ENCODE data around the gene PPP1R3G. TPM values are rescaled to one million over a fixed set of nuclear protein-coding genes. Genes with fewer than 3 reads are reported as not detected.

PPP1R3G gene
- total and polyA plus RNA-seq, 2 of the 13 experiments (the other 11 are each of a cell fraction or from before 2014, with no cell fraction given), result 1.2 to 1.3 TPM

DNA sequence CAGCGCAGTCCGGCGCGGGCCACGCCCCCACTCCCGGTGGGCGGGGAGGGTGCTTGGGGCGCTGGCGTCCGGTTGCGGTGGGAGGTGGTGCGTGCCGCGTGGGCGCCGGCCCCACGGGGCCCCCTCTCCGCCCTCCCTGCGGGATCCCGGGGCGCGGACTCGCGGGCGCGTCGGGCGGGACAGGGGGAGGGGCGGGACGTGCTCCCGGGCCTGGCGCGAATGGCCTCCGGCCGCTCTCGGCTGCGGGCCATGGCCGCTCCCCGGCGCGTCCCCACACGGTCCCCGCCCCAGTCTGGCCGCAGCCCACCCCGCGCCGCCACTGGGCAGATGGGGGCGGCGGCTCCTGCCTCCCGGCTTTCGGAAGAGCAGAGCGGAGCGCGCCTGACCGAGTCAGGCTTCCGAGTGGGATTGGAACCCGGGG, 771 bp upstream of the PPP1R3G start (continued):
- TF ChIP-seq ETV5 (CRISPR knock-in tag; IDR thresholded peaks at IDR 0.05; ENCODE audit: borderline replicate concordance) (no peak), NFKB2 (CRISPR knock-in tag; IDR thresholded peaks at IDR 0.05; ENCODE audit: borderline replicate concordance) (peak; percentile 53; the same call in 1 of the 2 replicates), ZNF136 (CRISPR knock-in tag; IDR thresholded peaks at IDR 0.05; ENCODE audit: low read depth) (0 out of 2 replicates have a peak, but pooled peaks have one; percentile 23), IRX3 (CRISPR knock-in tag; IDR thresholded peaks at IDR 0.05; ENCODE audit: borderline replicate concordance, low read depth) (peak; percentile 17; the same call in 1 of the 2 replicates), CCDC6 (CRISPR knock-in tag; IDR thresholded peaks at IDR 0.05) (0 out of 2 replicates have a peak, but pooled peaks have one; percentile 57), MEF2D (CRISPR knock-in tag; IDR thresholded peaks at IDR 0.05) (no peak), MTA1 (CRISPR knock-in tag; IDR thresholded peaks at IDR 0.05; ENCODE audit: borderline replicate concordance) (peak; percentile 12; the same call in 1 of the 2 replicates), POLR2A (IDR thresholded peaks at IDR 0.05; ENCODE audit: insufficient read depth in 1 of 2, low read depth in 2 of 2, low read length in 2 of 2) (peak; percentile 31 to 35; a peak in 2 of 4 replicates)
- TF ChIP-seq, protein P1, sequence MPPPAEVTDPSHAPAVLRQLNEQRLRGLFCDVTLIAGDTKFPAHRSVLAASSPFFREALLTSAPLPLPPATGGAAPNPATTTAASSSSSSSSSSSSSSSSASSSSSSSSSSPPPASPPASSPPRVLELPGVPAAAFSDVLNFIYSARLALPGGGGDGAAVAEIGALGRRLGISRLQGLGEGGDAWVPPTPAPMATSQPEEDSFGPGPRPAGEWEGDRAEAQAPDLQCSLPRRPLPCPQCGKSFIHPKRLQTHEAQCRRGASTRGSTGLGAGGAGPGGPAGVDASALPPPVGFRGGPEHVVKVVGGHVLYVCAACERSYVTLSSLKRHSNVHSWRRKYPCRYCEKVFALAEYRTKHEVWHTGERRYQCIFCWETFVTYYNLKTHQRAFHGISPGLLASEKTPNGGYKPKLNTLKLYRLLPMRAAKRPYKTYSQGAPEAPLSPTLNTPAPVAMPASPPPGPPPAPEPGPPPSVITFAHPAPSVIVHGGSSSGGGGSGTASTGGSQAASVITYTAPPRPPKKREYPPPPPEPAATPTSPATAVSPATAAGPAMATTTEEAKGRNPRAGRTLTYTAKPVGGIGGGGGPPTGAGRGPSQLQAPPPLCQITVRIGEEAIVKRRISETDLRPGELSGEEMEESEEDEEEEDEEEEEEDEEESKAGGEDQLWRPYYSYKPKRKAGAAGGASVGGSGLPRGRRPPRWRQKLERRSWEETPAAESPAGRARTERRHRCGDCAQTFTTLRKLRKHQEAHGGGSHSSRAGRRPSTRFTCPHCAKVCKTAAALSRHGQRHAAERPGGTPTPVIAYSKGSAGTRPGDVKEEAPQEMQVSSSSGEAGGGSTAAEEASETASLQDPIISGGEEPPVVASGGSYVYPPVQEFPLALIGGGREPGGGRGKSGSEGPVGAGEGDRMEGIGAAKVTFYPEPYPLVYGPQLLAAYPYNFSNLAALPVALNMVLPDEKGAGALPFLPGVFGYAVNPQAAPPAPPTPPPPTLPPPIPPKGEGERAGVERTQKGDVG (CRISPR knock-in tag; IDR thresholded peaks at IDR 0.05; ENCODE audit: borderline replicate concordance), result peak; percentile 62; the same call in 1 of the 2 replicates

DNA sequence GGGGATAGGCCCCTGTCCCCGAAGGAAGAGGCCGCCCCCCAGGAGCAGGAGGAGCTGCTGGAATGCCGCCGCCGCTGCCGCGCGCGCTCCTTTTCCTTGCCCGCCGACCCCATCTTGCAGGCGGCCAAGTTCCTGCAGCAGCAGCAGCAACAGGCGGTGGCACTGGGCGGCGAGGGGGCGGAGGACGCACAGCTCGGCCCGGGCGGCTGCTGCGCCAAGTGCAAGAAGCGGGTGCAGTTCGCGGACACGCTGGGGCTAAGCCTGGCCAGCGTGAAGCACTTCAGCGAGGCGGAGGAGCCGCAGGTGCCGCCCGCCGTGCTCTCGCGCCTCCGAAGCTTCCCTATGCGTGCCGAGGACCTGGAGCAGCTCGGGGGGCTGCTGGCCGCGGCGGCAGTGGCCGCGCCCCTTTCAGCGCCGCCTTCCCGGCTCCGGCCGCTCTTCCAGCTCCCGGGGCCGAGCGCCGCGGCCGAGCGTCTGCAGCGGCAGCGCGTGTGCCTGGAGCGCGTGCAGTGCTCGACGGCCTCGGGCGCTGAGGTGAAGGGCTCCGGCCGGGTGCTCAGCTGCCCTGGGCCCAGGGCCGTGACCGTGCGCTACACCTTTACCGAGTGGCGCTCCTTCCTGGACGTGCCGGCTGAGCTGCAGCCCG, 630 bp downstream of the PPP1R3G start:
- Histone ChIP-seq H3K4me1 (ENCODE audit: insufficient read depth, low read length) (peaks cover 72% of the 10 kb centered on the region), H2AFZ (ENCODE audit: low read length) (no peak overlapping the region), H3K79me2 (ENCODE audit: insufficient read depth, low read length) (peaks cover 5% of the 10 kb centered on the region), H3K9me3 (ENCODE audit: low read length) (no peaks in the 10 kb centered on the region), H3K36me3 (replicated peaks in 1 of 2; ENCODE audit: control insufficient read depth in 1 of 2, insufficient read depth in 2 of 2, low read length in 2 of 2) (no peaks in the 10 kb centered on the region; a peak in 1 of 5 replicates), H3K4me3 (replicated peaks in 1 of 3; ENCODE audit: insufficient read depth in 1 of 3, low read depth in 2 of 3, low read length in 3 of 3) (no peak overlapping the region), H3K4me2 (ENCODE audit: low read depth, low read length) (no peak overlapping the region), H3K27me3 (ENCODE audit: control insufficient read depth in 1 of 2, insufficient read depth in 2 of 2, low read length in 2 of 2) (no peaks in the 10 kb centered on the region), H3K27ac (ENCODE audit: extremely low read length, insufficient read depth, low read length) (no peak overlapping the region), H3K9ac (ENCODE audit: insufficient read depth, low read depth, low read length) (no peak overlapping the region), H4K20me1 (ENCODE audit: insufficient read depth, low read length) (no peaks in the 10 kb centered on the region)
- WGBS (ENCODE audit: low lambda C conversion rate), result 98% methylated on average over 66 of the region's 74 CpGs
- DNase-seq (ENCODE audit: low spot score), result no peak
- no TSS peak for BruUV-seq (replicated peaks)
- in situ Hi-C loops (cut with HindIII; ENCODE audit: extremely low pct_ligation_motif_present, low pct_unique_long_range_greater_than_20kb), result no loop called here
- no peak for FAIRE-seq
- TF ChIP-seq, protein P2, sequence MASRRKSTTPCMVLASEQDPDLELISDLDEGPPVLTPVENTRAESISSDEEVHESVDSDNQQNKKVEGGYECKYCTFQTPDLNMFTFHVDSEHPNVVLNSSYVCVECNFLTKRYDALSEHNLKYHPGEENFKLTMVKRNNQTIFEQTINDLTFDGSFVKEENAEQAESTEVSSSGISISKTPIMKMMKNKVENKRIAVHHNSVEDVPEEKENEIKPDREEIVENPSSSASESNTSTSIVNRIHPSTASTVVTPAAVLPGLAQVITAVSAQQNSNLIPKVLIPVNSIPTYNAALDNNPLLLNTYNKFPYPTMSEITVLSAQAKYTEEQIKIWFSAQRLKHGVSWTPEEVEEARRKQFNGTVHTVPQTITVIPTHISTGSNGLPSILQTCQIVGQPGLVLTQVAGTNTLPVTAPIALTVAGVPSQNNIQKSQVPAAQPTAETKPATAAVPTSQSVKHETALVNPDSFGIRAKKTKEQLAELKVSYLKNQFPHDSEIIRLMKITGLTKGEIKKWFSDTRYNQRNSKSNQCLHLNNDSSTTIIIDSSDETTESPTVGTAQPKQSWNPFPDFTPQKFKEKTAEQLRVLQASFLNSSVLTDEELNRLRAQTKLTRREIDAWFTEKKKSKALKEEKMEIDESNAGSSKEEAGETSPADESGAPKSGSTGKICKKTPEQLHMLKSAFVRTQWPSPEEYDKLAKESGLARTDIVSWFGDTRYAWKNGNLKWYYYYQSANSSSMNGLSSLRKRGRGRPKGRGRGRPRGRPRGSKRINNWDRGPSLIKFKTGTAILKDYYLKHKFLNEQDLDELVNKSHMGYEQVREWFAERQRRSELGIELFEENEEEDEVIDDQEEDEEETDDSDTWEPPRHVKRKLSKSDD (CRISPR knock-in tag; IDR thresholded peaks at IDR 0.05; ENCODE audit: low read depth), result 0 out of 2 replicates have a peak, but pooled peaks have one; percentile 26
- TF ChIP-seq ZNF354B (CRISPR knock-in tag; IDR thresholded peaks at IDR 0.05), result no peak
- TF ChIP-seq CHCHD3 (CRISPR knock-in tag; IDR thresholded peaks at IDR 0.05), result no peak
- TF ChIP-seq ZNF451 (CRISPR knock-in tag; IDR thresholded peaks at IDR 0.05), result peak; percentile 37; the same call in 1 of the 2 replicates
- TF ChIP-seq HOXA3 (CRISPR knock-in tag; IDR thresholded peaks at IDR 0.05), result peak; percentile 57
- TF ChIP-seq, protein P3, sequence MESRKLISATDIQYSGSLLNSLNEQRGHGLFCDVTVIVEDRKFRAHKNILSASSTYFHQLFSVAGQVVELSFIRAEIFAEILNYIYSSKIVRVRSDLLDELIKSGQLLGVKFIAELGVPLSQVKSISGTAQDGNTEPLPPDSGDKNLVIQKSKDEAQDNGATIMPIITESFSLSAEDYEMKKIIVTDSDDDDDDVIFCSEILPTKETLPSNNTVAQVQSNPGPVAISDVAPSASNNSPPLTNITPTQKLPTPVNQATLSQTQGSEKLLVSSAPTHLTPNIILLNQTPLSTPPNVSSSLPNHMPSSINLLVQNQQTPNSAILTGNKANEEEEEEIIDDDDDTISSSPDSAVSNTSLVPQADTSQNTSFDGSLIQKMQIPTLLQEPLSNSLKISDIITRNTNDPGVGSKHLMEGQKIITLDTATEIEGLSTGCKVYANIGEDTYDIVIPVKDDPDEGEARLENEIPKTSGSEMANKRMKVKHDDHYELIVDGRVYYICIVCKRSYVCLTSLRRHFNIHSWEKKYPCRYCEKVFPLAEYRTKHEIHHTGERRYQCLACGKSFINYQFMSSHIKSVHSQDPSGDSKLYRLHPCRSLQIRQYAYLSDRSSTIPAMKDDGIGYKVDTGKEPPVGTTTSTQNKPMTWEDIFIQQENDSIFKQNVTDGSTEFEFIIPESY (CRISPR knock-in tag; IDR thresholded peaks at IDR 0.05), result peak; percentile 26; the same call in 1 of the 2 replicates
- no peak for ATAC-seq
- intact Hi-C loops (cut with micrococcal nuclease; ENCODE audit: unreplicated experiment), result no loop called here
- ChIA-PET CTCF (ENCODE audit: low intra/inter-chr PET ratio, low total read pairs) (no interaction called here), POLR2A (no interaction called here)
